Peyer's patch (tissue), 4 donors: ENCODE data around the gene RFX4.

Experiments used
- POLR2A ChIP-seq, 2 donors: fragments of 450-650 bp; IDR thresholded peaks; one replicate each; pipeline ENCODE4 v1.5.1; 2017; ENCODE audit warnings: antibody characterized with exemption in 2 of 2, mild to moderate bottlenecking in 2 of 2, moderate library complexity in 2 of 2
- TF ChIP-seq, protein P1 (sequence below), 6 experiments: fragments of 450-650 bp in 4 of 6; fragments of 200-600 bp in 2 of 6; sonication (generic) in 1 of 6; IDR thresholded peaks; one replicate each; pipeline ENCODE4 v1.5.1; 2017 to 2019; ENCODE audit warnings: antibody characterized with exemption in 6 of 6, mild to moderate bottlenecking in 3 of 6, moderate library complexity in 1 of 6

GRCh38 chr12:106601031-106601430, 18.2 kb downstream of the RFX4 start:
- no peak for TF ChIP-seq POLR2A (IDR thresholded peaks at IDR 0.05)
- TF ChIP-seq, protein P1, sequence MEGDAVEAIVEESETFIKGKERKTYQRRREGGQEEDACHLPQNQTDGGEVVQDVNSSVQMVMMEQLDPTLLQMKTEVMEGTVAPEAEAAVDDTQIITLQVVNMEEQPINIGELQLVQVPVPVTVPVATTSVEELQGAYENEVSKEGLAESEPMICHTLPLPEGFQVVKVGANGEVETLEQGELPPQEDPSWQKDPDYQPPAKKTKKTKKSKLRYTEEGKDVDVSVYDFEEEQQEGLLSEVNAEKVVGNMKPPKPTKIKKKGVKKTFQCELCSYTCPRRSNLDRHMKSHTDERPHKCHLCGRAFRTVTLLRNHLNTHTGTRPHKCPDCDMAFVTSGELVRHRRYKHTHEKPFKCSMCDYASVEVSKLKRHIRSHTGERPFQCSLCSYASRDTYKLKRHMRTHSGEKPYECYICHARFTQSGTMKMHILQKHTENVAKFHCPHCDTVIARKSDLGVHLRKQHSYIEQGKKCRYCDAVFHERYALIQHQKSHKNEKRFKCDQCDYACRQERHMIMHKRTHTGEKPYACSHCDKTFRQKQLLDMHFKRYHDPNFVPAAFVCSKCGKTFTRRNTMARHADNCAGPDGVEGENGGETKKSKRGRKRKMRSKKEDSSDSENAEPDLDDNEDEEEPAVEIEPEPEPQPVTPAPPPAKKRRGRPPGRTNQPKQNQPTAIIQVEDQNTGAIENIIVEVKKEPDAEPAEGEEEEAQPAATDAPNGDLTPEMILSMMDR (IDR thresholded peaks at IDR 0.05): no peak
